ENCODE measurements around the gene ZNF804B.

The ZNF804B gene

GRCh38 chr7:88881136-88881535 lies 121.6 kb downstream of the ZNF804B start:
- H3K79me2 ChIP-seq (ENCODE audit: insufficient read depth, low read length) = no peaks in the 10 kb centered on the region
- no peaks in the 10 kb centered on the region for H4K20me1 ChIP-seq (ENCODE audit: insufficient read depth, low read length)
- no peaks in the 10 kb centered on the region for H3K9me3 ChIP-seq (ENCODE audit: insufficient read depth, low read length, severe bottlenecking)
- no peak overlapping the region for H2AFZ ChIP-seq (ENCODE audit: low read depth, low read length)
- H3K4me3 ChIP-seq (ENCODE audit: low read depth in 1 of 2, low read length in 2 of 2) = no peak overlapping the region
- no peak for ATAC-seq (ENCODE audit: insufficient read depth, low read depth)
- no peaks in the 10 kb centered on the region for H3K36me3 ChIP-seq (ENCODE audit: insufficient read depth, low read length)
- no peak for DNase-seq
- H3K4me1 ChIP-seq (ENCODE audit: insufficient read depth, low read length) = no peaks in the 10 kb centered on the region
- TF ChIP-seq CTCF (IDR thresholded peaks at IDR 0.05; ENCODE audit: borderline replicate concordance, extremely low read depth, low read length, poor library complexity, severe bottlenecking) = no peak
- no peak for TF ChIP-seq EZH2 (IDR thresholded peaks at IDR 0.05; ENCODE audit: borderline replicate concordance, low read depth, low read length, severe bottlenecking)
- H3K27me3 ChIP-seq (ENCODE audit: insufficient read depth, low read length, poor library complexity) = no peaks in the 10 kb centered on the region
- no peak overlapping the region for H3K27ac ChIP-seq (ENCODE audit: low read length)
- no peak overlapping the region for H3K9ac ChIP-seq (ENCODE audit: low read depth, low read length)
- H3K4me2 ChIP-seq (ENCODE audit: insufficient read depth, low read length) = no peak overlapping the region

- Histone ChIP-seq H3K79me2 (ENCODE audit: insufficient read depth, low read length) (no peaks in the 10 kb centered on the region), H3K9ac (ENCODE audit: low read depth, low read length) (no peak overlapping the region), H2AFZ (ENCODE audit: low read depth, low read length) (no peak overlapping the region), H3K27me3 (ENCODE audit: insufficient read depth, low read length, poor library complexity) (no peaks in the 10 kb centered on the region), H3K4me1 (ENCODE audit: insufficient read depth, low read length) (no peaks in the 10 kb centered on the region), H3K36me3 (ENCODE audit: insufficient read depth, low read length) (no peaks in the 10 kb centered on the region), H3K4me3 (ENCODE audit: low read depth in 1 of 2, low read length in 2 of 2) (no peak overlapping the region), H3K4me2 (ENCODE audit: insufficient read depth, low read length) (no peak overlapping the region), H4K20me1 (ENCODE audit: insufficient read depth, low read length) (no peaks in the 10 kb centered on the region), H3K27ac (ENCODE audit: low read length) (no peak overlapping the region), H3K9me3 (ENCODE audit: insufficient read depth, low read length, severe bottlenecking) (no peaks in the 10 kb centered on the region)
- TF ChIP-seq EZH2 (IDR thresholded peaks at IDR 0.05; ENCODE audit: borderline replicate concordance, low read depth, low read length, severe bottlenecking) (no peak), CTCF (IDR thresholded peaks at IDR 0.05; ENCODE audit: borderline replicate concordance, extremely low read depth, low read length, poor library complexity, severe bottlenecking) (no peak)
- ATAC-seq (ENCODE audit: insufficient read depth, low read depth) (no peak), DNase-seq (no peak)
Observed at GRCh38 chr7:88885131-88885530, 125.6 kb downstream of the ZNF804B start.

- Histone ChIP-seq H3K4me1 (ENCODE audit: insufficient read depth, low read length) (no peaks in the 10 kb centered on the region), H3K4me2 (ENCODE audit: insufficient read depth, low read length) (no peak overlapping the region), H4K20me1 (ENCODE audit: insufficient read depth, low read length) (no peaks in the 10 kb centered on the region), H3K9ac (ENCODE audit: low read depth, low read length) (no peak overlapping the region), H3K36me3 (ENCODE audit: insufficient read depth, low read length) (no peaks in the 10 kb centered on the region), H3K4me3 (ENCODE audit: low read depth in 1 of 2, low read length in 2 of 2) (no peak overlapping the region), H3K27ac (ENCODE audit: low read length) (no peak overlapping the region), H3K27me3 (ENCODE audit: insufficient read depth, low read length, poor library complexity) (no peaks in the 10 kb centered on the region), H3K9me3 (ENCODE audit: insufficient read depth, low read length, severe bottlenecking) (no peaks in the 10 kb centered on the region), H3K79me2 (ENCODE audit: insufficient read depth, low read length) (no peaks in the 10 kb centered on the region), H2AFZ (ENCODE audit: low read depth, low read length) (no peak overlapping the region)
- ATAC-seq (ENCODE audit: insufficient read depth, low read depth) (peak; percentile 49; the same call in 1 of the 3 replicates), DNase-seq (no peak)
- TF ChIP-seq EZH2 (IDR thresholded peaks at IDR 0.05; ENCODE audit: borderline replicate concordance, low read depth, low read length, severe bottlenecking) = no peak
- TF ChIP-seq CTCF (IDR thresholded peaks at IDR 0.05; ENCODE audit: borderline replicate concordance, extremely low read depth, low read length, poor library complexity, severe bottlenecking) = no peak
Observed at GRCh38 chr7:88888684-88889083, 129.2 kb downstream of the ZNF804B start.

- Histone ChIP-seq H2AFZ (ENCODE audit: low read depth, low read length) (no peak overlapping the region), H3K4me1 (ENCODE audit: insufficient read depth, low read length) (no peaks in the 10 kb centered on the region), H3K4me2 (ENCODE audit: insufficient read depth, low read length) (no peak overlapping the region), H4K20me1 (ENCODE audit: insufficient read depth, low read length) (no peaks in the 10 kb centered on the region), H3K4me3 (ENCODE audit: low read depth in 1 of 2, low read length in 2 of 2) (no peak overlapping the region), H3K9me3 (ENCODE audit: insufficient read depth, low read length, severe bottlenecking) (no peaks in the 10 kb centered on the region), H3K27ac (ENCODE audit: low read length) (no peak overlapping the region), H3K27me3 (ENCODE audit: insufficient read depth, low read length, poor library complexity) (no peaks in the 10 kb centered on the region), H3K9ac (ENCODE audit: low read depth, low read length) (no peak overlapping the region), H3K79me2 (ENCODE audit: insufficient read depth, low read length) (no peaks in the 10 kb centered on the region), H3K36me3 (ENCODE audit: insufficient read depth, low read length) (no peaks in the 10 kb centered on the region)
- no peak for DNase-seq
- no peak for ATAC-seq (ENCODE audit: insufficient read depth, low read depth)
- TF ChIP-seq CTCF (IDR thresholded peaks at IDR 0.05; ENCODE audit: borderline replicate concordance, extremely low read depth, low read length, poor library complexity, severe bottlenecking) = no peak
- TF ChIP-seq EZH2 (IDR thresholded peaks at IDR 0.05; ENCODE audit: borderline replicate concordance, low read depth, low read length, severe bottlenecking) = no peak
Observed at GRCh38 chr7:88910516-88910915, 151.0 kb downstream of the ZNF804B start.

All from DND-41 (cell line).